A549 (cell line): Measurements from ENCODE around the gene HYPK.
"Not testable (repeated sequence)": the region's sequence is repeated elsewhere in the genome, so short reads cannot be mapped to it uniquely, and the experiment has no call there.

Experiments used
- CTCF ChIP-seq: fragments of >200 bp; sonication (Bioruptor Twin); formaldehyde crosslinking; IDR thresholded peaks from 3 replicates; pipeline ENCODE4 v1.5.1; 2016
- EP300 ChIP-seq, 2 experiments: fragments of >200 bp; sonication (Bioruptor Twin); formaldehyde crosslinking; IDR thresholded peaks; 2 replicates in 1 of 2; 3 replicates in 1 of 2; pipeline ENCODE4 v1.6.1; 2016 to 2017
- JUN ChIP-seq, 2 experiments: fragments of >200 bp; sonication (Bioruptor Twin); formaldehyde crosslinking; IDR thresholded peaks; 2 replicates in 1 of 2; 3 replicates in 1 of 2; pipeline ENCODE4 v1.6.1; 2016 to 2017
- JUNB ChIP-seq: fragments of >200 bp; sonication (Bioruptor Twin); formaldehyde crosslinking; IDR thresholded peaks from 2 replicates; pipeline ENCODE4 v1.6.1; 2016
- POLR2A ChIP-seq: IDR thresholded peaks from 2 replicates; pipeline ENCODE4 v1.6.1; 2012; ENCODE audit warnings: mild to moderate bottlenecking, low read length
- TF ChIP-seq, protein P1 (sequence below): fragments of 150-350 bp; IDR thresholded peaks from 2 replicates; pipeline ENCODE4 v1.6.1; 2014; ENCODE audit warnings: low read depth, mild to moderate bottlenecking, low read length
- TF ChIP-seq, protein P2 (sequence below): fragments of 250-450 bp; sonication (Bioruptor Pico); IDR thresholded peaks from 2 replicates; pipeline ENCODE4 v1.5.0; 2021; ENCODE audit warnings: mild to moderate bottlenecking, moderate library complexity, borderline replicate concordance

DNA sequence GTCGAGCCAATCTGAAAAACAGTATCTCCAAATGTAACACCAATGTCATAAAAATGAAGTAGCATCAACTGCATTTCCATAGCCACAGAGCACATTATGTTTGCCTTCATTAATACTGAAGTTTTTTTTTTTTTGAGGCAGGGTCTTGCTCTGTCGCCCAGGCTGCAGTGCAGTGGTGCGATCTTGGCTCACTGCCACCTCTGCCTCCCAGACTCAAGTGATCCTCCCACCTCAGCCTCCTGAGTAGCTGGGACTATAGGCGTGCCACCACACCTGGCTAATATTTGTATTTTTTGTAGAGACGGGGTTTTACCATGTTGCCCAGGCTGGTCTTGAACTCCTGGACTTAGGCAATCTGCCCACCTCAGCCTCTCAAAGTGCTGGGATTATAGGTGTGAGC, 14.7 kb downstream of the HYPK start:
- not testable (repeated sequence) for TF ChIP-seq CTCF; JUN (IDR thresholded peaks at IDR 0.05); JUNB; EP300 (IDR thresholded peaks at IDR 0.05); POLR2A
- TF ChIP-seq, protein P1, sequence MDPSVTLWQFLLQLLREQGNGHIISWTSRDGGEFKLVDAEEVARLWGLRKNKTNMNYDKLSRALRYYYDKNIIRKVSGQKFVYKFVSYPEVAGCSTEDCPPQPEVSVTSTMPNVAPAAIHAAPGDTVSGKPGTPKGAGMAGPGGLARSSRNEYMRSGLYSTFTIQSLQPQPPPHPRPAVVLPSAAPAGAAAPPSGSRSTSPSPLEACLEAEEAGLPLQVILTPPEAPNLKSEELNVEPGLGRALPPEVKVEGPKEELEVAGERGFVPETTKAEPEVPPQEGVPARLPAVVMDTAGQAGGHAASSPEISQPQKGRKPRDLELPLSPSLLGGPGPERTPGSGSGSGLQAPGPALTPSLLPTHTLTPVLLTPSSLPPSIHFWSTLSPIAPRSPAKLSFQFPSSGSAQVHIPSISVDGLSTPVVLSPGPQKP = not testable (repeated sequence)
- TF ChIP-seq, protein P2, sequence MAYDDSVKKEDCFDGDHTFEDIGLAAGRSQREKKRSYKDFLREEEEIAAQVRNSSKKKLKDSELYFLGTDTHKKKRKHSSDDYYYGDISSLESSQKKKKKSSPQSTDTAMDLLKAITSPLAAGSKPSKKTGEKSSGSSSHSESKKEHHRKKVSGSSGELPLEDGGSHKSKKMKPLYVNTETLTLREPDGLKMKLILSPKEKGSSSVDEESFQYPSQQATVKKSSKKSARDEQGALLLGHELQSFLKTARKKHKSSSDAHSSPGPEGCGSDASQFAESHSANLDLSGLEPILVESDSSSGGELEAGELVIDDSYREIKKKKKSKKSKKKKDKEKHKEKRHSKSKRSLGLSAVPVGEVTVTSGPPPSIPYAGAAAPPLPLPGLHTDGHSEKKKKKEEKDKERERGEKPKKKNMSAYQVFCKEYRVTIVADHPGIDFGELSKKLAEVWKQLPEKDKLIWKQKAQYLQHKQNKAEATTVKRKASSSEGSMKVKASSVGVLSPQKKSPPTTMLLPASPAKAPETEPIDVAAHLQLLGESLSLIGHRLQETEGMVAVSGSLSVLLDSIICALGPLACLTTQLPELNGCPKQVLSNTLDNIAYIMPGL (CRISPR knock-in tag) = not testable (repeated sequence)
